Subcutaneous adipose tissue (tissue), 4 donors: Measurements from ENCODE around the gene WNT1. TPM values are rescaled to one million over a fixed set of nuclear protein-coding genes. Genes with fewer than 3 reads are reported as not detected.

Experiments used
- total RNA-seq, 4 donors: library from RNA; depleted of rRNA; stranded (reverse); fragments of >200 nt; gene quantifications; one replicate each; pipeline ENCODE4 v1.1.0, GENCODE V29; 2016
- TF ChIP-seq, protein P1 (sequence below): fragments of 450-650 bp; IDR thresholded peaks from one replicate; pipeline ENCODE4 v1.5.1; 2016; ENCODE audit warnings: low read depth, mild to moderate bottlenecking, control low read depth, antibody characterized with exemption, moderate library complexity

Gene WNT1
- total RNA-seq, 4 donors from 2014 or later: not detected

DNA sequence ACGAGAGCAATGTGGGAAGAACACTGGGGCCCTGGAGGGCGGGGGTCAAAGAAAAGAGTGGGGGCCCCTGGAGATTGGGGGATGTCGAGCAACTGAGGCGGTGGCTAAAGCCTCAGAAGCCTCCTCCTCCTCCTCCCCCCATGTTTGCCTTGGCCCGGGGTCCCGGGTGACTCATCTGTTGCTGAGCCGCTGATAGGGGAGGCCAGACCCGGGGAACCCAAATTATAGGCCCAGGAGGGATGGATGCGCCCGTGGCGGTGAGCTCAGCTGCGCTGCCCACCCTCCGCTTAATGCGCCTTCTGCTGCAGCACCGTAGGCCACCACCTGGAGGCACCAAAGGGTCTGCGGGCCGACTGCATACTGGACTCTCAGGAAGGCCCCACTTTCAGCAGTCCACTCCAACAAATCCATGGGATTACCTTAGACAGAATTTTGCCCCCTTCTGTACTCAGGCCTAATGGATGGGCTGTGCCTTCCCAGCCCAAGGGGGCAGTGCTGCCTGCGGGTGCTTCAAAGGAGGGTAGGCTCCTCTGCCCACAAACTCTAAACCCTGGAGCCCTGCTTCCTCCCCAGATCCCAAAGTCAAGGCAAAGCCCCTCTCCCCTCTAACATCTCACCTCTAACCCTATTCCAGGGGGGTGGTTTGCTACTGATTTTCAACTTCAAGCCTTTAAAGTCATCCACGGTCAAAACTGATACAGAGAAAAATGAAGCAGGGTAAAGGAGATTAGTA, 4.0 kb upstream of the WNT1 start:
- TF ChIP-seq, protein P1, sequence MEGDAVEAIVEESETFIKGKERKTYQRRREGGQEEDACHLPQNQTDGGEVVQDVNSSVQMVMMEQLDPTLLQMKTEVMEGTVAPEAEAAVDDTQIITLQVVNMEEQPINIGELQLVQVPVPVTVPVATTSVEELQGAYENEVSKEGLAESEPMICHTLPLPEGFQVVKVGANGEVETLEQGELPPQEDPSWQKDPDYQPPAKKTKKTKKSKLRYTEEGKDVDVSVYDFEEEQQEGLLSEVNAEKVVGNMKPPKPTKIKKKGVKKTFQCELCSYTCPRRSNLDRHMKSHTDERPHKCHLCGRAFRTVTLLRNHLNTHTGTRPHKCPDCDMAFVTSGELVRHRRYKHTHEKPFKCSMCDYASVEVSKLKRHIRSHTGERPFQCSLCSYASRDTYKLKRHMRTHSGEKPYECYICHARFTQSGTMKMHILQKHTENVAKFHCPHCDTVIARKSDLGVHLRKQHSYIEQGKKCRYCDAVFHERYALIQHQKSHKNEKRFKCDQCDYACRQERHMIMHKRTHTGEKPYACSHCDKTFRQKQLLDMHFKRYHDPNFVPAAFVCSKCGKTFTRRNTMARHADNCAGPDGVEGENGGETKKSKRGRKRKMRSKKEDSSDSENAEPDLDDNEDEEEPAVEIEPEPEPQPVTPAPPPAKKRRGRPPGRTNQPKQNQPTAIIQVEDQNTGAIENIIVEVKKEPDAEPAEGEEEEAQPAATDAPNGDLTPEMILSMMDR: no peak

- TF ChIP-seq, protein P1: no peak
These were observed 536 bp upstream of the WNT1 start for GRCh38 chr12:48977290-48978281.

GRCh38 chr12:48978741-48979601, 849 bp downstream of the WNT1 start:
- TF ChIP-seq, protein P1: no peak

GRCh38 chr12:48979602-48980388, 1.7 kb downstream of the WNT1 start:
- TF ChIP-seq, protein P1: no peak

GRCh38 chr12:48980389-48980952, 2.3 kb downstream of the WNT1 start:
- TF ChIP-seq, protein P1: no peak
